ENCODE results near the gene FGD1. TPM values are rescaled to one million over a fixed set of nuclear protein-coding genes. Genes with fewer than 3 reads are reported as not detected.

FGD1 gene
- total RNA-seq, 1 donor from 2014 or later = 8.1 TPM

GRCh38 chrX:54397113-54397512 is 98.9 kb downstream of the FGD1 start:
- DNase-seq (ENCODE audit: extremely low spot score in 2 of 2) = no peak
- TF ChIP-seq CTCF (IDR thresholded peaks at IDR 0.05) (no peak), POLR2AphosphoS5 (IDR thresholded peaks at IDR 0.05; ENCODE audit: insufficient read depth in 1 of 2, low read depth in 1 of 2) (no peak), POLR2A (IDR thresholded peaks at IDR 0.05) (no peak)
- no peak overlapping the region for H3K4me3 ChIP-seq
- no peaks in the 10 kb centered on the region for H3K27me3 ChIP-seq
- H3K9me3 ChIP-seq = no peaks in the 10 kb centered on the region
- H3K27ac ChIP-seq = no peak overlapping the region
- intact Hi-C loops (cut with DNase I) = no loop called here
- no peaks in the 10 kb centered on the region for H3K4me1 ChIP-seq
- H3K36me3 ChIP-seq = no peaks in the 10 kb centered on the region

Other genes starting within 250 kb of the FGD1 start
- gene WNK3, start 138.2 kb downstream of the FGD1 start, total RNA-seq = 2.0 TPM
- gene TSR2, start 55.8 kb downstream of the FGD1 start, total RNA-seq = 14.7 TPM
- 25.3 TPM for gene GNL3L, start 34.0 kb upstream of the FGD1 start, total RNA-seq

Data from vagina (tissue), 2 donors.